ENCODE data around the gene TMPRSS13. TPM values are rescaled to one million over a fixed set of nuclear protein-coding genes. Genes with fewer than 3 reads are reported as not detected.
A peak's percentile ranks its signal among the peaks of the same experiment; 100 is the strongest.
"Not testable (repeated sequence)": the region's sequence is repeated elsewhere in the genome, so short reads cannot be mapped to it uniquely, and the experiment has no call there.

Gene TMPRSS13
- total RNA-seq, 1 donor from 2014 or later: 29.9 TPM

DNA sequence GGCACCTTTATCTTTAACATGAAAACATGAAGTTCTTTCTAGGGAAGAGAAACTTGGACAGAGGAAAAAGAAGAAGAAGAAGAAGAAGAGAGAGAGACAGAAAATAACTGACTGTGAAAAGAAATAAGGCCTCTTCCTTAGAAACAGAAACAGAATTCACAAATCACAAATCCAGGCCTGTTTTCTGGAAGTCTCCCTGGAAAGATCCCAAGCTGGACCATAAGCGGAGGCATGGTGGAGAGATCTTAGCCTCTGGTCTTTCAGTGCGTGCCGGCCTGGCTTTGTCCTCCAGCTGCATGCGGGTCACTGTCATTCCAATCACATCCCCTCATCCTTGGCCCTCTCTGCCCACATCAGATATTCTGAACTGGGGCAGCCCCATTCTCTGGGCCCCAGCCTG is 59.6 kb downstream of the TMPRSS13 start:
- no peak for ATAC-seq

DNA sequence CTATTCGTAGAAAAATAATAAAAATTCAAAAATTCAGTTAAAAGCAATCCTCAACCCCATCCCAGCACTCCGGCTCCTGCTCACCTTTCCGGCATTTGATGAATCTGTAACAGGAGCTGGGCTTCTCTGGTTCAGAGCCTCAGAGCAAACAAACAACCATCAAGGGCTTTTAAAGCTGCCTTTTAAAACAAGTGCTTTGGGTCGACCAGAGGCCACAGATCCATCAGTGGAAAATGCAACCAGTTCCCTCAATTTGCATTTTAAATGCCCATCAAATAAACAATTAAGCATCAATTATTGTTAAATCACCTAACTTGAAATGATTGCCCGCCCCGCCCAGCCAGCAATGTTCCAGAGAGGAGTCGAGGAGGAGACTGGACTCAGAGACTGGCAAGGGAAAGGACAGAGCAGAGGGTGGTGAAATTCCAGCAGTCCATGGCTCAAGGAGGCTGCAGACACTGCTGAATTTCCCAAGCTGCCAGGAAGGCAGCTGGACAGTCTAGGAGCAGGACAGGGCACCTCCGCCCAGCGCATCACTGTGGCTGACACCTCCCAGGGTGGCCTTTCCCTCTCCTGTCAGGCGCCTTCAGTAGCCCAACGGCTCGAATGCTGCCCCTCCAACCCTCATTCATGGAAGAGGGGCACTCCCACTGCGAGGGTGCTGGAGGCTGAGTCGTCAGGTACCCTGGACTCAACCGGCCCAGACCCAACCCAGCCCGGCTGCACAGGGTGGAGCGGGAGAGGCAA is 60.2 kb downstream of the TMPRSS13 start:
- no peak for ATAC-seq

DNA sequence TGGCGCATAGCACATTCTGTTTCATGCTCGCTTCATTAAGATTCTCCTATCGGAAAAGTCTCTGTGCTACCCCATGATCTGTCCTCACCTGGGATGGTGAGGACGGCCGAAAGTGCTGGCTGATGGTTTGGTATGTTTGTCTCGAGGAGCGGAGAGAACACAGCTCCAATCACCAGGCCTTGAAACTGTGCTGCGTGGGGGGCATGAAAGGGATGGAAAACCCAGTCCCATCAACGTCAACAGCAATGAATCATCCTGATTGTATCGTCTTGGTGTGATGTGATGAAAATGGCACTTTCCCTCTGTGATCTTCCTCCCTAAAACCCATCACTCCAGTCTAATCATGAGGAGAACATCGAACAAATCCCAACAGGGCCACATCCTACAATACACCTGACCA is 61.1 kb downstream of the TMPRSS13 start:
- ATAC-seq: no peak

DNA sequence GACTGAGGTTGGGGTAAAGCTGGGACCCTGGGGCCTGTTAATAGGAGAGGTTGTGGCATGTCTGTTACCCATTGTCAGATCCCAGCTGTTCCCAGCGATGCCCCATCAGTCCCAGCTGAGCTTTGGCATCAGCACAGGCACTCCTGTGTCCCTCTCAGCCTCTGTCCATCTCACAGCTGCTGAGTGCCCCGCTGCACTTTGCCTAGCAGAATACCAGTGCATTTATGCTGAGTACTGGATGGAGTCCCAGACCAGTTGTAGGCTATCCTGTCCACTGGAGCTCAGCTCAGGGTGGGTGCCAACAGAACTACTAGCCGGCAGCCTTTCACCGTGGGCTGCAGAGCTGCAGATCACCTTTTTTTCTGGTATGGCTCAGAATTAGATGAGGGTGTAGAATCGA is 62.7 kb downstream of the TMPRSS13 start:
- ATAC-seq: no peak

DNA sequence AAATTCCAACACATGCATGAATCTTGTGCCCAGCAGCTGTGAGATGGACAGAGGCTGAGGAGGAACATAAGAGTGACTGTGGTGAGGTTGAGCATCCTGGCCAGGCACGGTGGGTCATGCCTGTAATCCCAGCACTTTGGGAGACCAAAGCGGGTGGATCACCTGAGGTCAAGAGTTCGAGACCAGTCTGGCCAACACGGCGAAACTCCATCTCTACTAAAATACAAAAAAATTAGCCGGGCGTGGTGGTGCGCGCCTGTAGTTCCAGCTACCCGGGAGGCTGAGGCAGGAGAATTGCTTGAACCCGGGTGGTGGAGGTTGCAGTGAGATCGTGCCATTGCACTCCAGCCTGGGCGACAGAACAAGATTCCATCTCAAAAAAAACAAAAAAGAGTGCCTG is 63.7 kb downstream of the TMPRSS13 start:
- ATAC-seq: not testable (repeated sequence)

DNA sequence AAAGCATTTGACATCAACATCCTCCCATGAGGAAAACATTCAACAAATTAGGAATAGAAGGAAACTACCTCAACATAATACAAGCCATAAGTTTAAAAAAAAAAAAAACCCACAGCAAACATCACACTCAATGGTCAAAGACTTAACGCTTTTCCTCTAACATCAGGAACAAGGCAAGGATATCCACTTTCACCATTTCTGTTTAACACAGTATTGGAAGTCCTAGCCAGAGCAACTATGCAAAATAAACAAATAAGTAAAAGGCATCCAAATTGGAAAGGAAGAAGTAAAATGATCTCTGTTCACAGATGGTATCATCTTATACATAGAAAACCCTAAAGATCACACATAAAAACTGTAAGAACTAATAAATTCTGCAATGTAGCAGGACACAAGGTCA is 65.8 kb downstream of the TMPRSS13 start:
- ATAC-seq: no peak

DNA sequence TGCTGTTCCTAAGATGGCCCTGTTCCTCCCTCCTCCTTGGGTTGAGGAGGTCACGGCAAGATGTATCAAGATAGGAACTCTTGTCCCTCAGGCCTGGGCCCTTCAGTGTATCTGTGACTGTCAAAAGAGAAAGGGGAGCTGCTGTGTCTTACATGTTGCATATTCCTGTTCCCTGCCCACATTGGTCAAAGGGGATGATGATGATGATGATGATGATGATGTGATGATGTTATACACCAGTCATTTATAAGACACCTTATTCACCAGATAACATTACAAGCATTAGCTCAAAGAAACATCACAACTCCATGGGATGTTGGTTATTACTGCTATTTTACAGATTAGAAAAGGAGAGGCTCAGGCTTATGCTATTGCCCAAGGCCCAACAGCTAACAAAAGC is 66.4 kb downstream of the TMPRSS13 start:
- no peak for ATAC-seq

DNA sequence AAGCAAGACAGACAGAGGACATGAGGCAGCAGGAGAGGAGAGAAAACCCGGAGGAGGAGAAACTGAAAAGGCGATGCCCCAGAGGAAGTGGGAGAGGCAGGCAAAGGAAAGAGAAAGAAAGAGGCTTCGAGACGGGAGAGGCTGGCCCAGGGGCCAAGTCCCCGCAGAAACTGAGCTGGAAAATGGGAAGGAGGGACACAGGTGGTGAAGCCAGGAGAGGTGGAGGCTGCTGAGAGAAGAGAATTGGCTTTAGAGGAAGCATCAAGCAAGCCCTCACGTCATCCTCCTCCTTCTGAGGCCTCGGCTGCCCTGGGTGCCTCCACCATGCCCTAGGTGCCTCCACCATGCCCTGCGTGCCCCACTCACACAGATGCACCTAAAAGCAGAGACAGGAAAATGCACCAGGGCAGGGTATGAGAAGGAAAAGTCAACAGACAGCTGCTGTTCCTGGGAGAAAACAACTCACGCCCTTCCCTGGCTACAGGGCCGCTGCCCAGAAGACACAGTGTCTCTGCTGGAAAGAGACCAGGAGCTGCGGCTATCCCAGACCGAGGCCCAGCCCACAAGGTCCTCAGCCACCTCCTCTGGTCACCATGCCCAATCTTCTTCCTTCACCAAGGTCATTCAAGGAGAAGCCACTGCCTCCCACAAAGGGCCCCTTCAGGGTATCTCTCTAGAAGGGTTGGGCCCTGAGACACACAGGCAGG is 67.0 kb downstream of the TMPRSS13 start:
- ATAC-seq: no peak

DNA sequence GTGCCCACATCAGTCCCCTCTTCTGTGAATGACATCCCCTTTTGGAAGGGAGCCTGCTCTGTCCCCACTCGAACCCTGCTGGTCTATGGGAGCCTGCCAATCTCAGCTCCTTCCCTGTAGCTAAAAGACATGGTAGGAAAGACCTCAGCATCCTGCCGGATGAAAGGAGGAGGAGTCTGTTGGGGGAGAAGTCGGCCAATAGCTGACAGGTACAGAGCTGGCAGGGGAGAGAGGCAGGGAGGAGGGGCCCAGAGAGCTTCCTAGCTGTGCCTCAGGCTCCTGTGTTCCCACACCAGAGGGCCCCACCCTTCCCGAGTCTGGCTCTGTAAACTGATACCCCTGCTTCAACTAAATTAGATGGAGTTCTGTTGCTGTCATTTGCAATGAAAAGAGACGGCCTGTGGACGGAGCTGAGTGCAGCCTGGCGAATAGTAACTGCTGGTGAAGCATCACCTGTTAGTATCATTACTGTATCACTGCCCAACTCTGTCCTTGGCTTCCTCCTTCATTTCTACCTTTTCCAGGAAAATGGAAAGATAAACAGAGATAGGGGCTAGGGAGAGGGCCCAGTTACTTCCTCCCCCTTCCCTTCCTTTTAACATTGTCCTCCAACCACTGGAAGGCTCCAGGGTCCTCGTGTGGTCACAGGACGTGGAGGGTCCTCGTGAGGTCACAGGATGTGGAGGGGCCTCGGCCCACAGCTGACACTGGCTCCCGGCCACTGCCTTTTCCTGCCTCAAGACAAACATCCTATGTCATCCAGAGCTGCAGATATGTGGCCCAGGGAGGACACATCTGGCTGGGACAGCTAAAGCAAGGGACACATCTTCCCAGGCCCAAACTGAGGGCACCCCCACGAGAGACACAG is 67.8 kb downstream of the TMPRSS13 start:
- peak; percentile 38 for ATAC-seq

DNA sequence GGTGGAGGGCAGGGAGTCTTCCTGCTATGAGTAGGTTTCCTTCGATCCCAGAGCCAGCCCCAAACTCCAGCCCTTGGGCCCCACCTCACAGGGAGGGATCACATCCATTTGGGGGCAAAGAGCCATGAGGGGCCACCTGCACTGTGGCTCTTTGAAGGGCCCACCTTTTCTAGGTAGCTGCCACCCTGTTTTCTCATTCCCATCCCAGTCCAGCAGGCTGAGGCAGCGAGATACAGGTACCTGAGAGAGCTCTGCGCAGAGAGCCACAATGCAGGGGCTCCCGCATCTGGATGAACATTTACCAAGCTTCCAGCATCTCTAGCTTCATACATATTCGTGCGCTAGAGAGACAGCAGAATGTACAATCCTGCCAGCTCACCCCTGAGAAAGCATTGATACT is 69.1 kb downstream of the TMPRSS13 start:
- ATAC-seq: no peak

DNA sequence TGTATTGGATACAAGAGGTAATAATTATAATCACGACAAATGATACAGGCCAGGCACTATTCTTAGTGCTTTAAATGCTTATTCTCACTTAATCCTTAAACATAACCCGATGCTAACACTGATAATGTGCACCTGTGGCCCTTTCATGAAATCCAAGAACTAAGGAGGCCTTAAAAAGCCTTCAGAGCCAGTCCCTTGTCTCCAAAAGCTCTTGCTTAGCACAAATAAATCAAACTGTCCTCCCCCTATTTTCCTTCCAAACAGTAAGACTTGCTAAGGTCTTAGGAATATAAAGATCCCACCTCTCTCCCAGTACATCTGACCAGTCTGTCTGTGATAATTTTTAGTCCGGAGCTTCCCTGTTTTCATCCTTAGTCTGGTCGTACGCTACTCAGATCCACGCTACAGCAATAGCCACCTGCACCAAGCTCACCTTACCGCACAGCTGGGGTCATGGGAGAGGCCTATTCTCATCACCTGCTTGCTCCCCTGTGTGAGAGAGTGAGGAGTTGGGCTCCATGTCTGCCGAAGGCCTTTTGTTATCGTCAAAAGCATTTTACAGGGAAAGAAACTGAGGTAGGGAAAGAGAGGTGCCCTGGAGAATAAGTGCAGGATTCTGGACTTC is 69.6 kb downstream of the TMPRSS13 start:
- ATAC-seq: no peak

DNA sequence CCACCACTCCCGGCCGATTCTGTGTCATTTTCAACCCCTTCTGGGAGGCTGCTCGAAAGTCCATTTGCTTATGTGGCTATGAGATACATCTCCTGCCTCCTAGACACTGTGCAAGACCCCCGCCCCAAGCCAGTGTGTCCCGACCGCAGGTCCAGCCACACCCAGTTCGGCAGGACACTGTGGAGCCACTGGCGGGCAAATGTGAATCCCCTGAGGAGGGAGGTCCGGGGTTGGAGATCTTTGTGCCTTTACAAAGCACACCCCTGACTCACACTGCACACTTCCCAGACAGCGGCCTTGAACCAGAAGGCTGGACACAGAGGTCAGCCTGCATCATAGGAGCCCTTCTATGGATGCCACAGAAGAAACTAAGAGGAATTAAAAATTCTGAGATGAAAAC is 70.1 kb downstream of the TMPRSS13 start:
- ATAC-seq: no peak

DNA sequence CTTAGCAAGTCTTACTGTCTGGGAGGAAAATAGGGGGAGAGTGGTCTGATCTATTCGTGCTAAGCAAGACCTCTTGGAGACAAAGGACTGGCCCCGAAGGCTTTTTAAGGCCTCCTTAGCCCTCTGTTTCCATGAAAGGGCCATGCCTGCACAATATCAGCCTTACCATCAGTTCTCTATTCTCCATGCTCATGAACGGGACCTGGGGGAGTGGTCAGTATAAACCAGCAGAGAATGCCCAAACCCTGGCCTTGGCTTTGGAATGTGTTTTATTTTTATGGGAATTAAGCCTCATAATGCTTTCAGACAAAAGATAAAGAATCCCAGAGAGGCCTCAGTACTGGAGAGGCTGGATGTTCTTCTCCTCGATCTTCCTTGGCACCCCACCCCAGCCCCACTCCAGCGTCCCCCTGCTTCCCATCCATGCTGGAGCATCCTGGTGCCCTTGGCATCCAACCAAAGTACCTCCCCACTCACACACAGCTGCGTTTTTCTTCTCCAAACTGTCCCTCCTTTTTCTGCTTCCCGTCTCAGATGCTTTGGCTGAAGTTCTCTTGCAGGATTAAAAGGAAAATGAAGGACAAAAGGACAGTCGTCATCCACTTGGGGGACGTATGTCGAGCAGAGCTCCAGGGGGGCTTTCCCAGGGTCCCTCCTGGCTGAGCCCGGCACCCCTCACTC is 71.3 kb downstream of the TMPRSS13 start:
- ATAC-seq: no peak

DNA sequence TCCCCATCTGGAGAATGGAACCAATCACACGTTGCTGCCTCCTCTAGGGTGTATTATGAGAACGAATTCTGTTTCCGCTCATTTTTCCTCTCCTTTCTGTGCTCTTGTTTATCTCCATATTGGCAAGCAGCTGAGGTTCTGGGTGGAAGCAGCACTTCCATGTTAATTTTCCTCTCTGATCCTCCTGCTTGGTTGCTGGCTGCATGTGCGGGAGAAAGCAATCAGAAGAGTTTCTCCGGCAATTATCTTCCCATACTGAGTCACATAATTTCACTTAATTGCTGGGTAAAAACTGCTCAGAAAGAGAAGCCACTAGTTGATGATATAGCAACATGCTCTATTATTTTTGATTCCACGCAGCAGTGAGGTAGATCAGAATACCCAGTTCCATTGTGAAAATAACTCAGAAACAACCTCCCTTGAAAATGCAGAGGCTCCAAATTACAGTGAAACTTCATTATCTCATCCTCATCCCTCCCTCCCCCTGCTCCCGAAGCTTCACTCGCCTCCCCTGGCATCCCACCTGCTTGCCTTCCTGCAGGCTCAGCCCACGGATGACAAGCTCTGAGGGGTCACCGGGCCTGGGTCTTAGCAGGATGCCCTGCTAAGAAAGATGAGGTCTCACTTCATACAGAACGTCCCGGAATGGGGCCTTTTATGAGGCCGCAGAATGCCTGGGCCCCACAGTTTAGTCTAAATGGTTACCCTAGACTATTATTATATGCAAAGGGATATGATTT is 73.1 kb downstream of the TMPRSS13 start:
- ATAC-seq: no peak

DNA sequence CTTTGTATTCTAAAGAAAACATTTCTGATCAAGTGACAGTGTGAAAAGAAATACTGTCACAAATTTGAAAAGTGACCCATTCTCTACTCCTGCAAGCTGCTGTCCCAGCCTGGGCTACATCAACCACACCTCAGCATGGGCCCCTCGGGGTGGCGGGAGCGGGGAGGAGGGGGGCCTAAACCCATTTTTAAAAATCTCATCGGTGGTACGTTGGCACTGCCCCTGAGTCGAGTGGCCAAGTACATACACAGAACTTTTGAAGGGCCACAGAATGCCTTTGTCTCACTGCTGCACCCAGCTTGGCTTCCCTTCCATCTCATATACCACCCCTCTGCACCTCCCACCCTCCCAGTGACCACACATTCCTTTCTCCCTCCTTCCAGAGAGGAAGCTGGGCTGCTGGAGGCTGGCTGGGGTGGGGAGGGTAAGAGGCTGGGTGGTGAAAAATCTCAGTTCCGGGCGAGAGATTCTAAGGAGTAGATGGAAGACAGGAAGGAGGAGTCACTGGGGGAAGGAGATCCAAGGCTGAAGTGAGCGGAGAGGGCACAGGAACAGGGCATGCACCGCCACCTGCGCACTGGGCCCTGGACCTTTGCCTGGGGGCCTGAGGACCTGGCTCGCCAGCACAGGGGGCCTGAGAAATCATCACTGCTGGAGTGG is 73.9 kb downstream of the TMPRSS13 start:
- ATAC-seq: no peak

DNA sequence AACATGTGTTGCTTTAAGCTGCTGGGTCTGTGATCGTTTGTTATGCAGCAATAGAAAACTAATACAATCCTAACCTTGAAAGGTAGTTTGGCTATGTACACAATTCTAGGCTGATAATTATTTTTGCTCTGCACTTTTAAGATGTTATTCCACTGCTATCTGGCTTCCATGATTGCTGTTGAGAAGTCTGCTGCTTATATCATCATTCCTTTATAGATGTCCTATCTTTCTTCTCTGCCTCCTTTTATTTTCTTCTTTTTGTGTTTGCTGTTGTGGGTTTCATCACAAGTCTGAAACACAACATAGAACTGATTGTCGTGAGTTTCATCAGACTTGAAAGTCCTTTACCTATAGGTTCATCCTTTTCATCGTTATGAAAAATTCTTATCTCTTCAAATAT is 76.9 kb downstream of the TMPRSS13 start:
- ATAC-seq: no peak

DNA sequence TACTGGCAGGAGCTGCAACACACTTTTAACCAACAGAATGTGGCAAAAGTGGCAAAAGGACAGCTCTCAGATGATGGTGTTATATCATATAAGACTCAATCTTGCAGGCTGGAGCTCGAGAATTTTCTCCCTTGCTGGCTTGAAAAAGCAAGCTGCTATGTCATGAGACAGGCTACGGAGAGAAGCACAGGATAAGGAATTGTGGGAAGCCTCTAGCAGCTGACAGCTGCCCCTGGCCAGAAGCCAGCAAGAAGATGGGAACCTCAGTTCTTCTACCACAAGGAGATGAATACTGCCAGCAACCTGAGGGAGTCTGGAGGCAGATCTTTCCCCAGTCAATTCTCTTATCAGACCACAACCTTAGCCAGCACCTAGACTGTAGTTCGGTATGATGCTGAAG is 77.3 kb downstream of the TMPRSS13 start:
- ATAC-seq: no peak

DNA sequence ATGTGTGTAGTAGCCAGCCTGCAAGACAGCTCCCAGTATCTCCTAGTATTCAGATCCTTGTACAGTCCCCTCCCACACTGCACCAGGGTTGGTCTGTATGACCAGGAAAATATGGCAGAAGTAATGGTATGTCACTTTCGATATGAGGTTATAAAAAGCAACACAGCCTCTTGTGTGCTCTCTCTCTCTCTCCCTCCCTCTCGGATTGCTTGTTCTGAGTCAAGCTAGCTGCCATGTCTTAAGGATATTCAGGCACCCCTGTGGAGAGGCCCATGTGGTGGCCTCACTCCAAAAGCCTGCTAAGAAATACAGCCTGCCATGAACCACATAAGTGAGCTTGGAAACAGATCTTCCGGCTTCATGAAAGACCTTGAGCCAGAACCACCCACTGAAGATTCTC is 78.1 kb downstream of the TMPRSS13 start:
- ATAC-seq: no peak
